ENCODE measurements around the gene SPIRE2.
"Not testable (repeated sequence)": the region's sequence is repeated elsewhere in the genome, so short reads cannot be mapped to it uniquely, and the experiment has no call there.

The SPIRE2 gene

GRCh38 chr16:89913408-89914387, 85.4 kb downstream of the SPIRE2 start:
- H3K27ac ChIP-seq (ENCODE audit: insufficient read depth, low read length, poor library complexity, severe bottlenecking) = no peak overlapping the region
- DNase-seq = no peak
- no peak overlapping the region for H3K4me3 ChIP-seq (ENCODE audit: insufficient read depth, low read depth, low read length, poor library complexity, severe bottlenecking)
- no peaks in the 10 kb centered on the region for H3K27me3 ChIP-seq (replicated peaks; ENCODE audit: control insufficient read depth, insufficient read depth, low read length, poor library complexity, severe bottlenecking)
- no peaks in the 10 kb centered on the region for H3K9me3 ChIP-seq (ENCODE audit: control insufficient read depth, low read length)
- H3K36me3 ChIP-seq (ENCODE audit: control insufficient read depth, insufficient read depth, low read length) = peaks cover 22% of the 10 kb centered on the region
- peaks cover 23% of the 10 kb centered on the region for H3K4me1 ChIP-seq (ENCODE audit: control insufficient read depth, insufficient read depth, low read length, poor library complexity, severe bottlenecking)

- DNase-seq; H3K27ac ChIP-seq (ENCODE audit: insufficient read depth, low read length, poor library complexity, severe bottlenecking); H3K9me3 ChIP-seq (ENCODE audit: control insufficient read depth, low read length); H3K4me3 ChIP-seq (ENCODE audit: insufficient read depth, low read depth, low read length, poor library complexity, severe bottlenecking); H3K27me3 ChIP-seq (replicated peaks; ENCODE audit: control insufficient read depth, insufficient read depth, low read length, poor library complexity, severe bottlenecking): not testable (repeated sequence)
- peaks cover 18% of the 10 kb centered on the region for H3K36me3 ChIP-seq (ENCODE audit: control insufficient read depth, insufficient read depth, low read length)
- peaks cover 29% of the 10 kb centered on the region for H3K4me1 ChIP-seq (ENCODE audit: control insufficient read depth, insufficient read depth, low read length, poor library complexity, severe bottlenecking)
These were observed 86.5 kb downstream of the SPIRE2 start for GRCh38 chr16:89914642-89915285.

GRCh38 chr16:89915303-89916232, 87.3 kb downstream of the SPIRE2 start:
- no peak overlapping the region for H3K27ac ChIP-seq (ENCODE audit: insufficient read depth, low read length, poor library complexity, severe bottlenecking)

GRCh38 chr16:89917773-89918452, 89.6 kb downstream of the SPIRE2 start:
- peaks cover 11% of the 10 kb centered on the region for H3K27me3 ChIP-seq (replicated peaks; ENCODE audit: control insufficient read depth, insufficient read depth, low read length, poor library complexity, severe bottlenecking)
- peak; percentile 59 to 74 (median 70) for DNase-seq
- no peaks in the 10 kb centered on the region for H3K9me3 ChIP-seq (ENCODE audit: control insufficient read depth, low read length)
- no peaks in the 10 kb centered on the region for H3K36me3 ChIP-seq (ENCODE audit: control insufficient read depth, insufficient read depth, low read length)
- H3K27ac ChIP-seq (ENCODE audit: insufficient read depth, low read length, poor library complexity, severe bottlenecking) = no peak overlapping the region
- peak overlapping the region; percentile 48 for H3K4me3 ChIP-seq (ENCODE audit: insufficient read depth, low read depth, low read length, poor library complexity, severe bottlenecking)
- H3K4me1 ChIP-seq (ENCODE audit: control insufficient read depth, insufficient read depth, low read length, poor library complexity, severe bottlenecking) = peaks cover 50% of the 10 kb centered on the region

More at GRCh38 chr16:89915303-89916232, 87.3 kb downstream of the SPIRE2 start:
- no peak overlapping the region for H3K4me3 ChIP-seq (ENCODE audit: insufficient read depth, low read depth, low read length, poor library complexity, severe bottlenecking)
- H3K36me3 ChIP-seq (ENCODE audit: control insufficient read depth, insufficient read depth, low read length) = peaks cover 17% of the 10 kb centered on the region
- H3K9me3 ChIP-seq (ENCODE audit: control insufficient read depth, low read length) = no peaks in the 10 kb centered on the region
- no peak for DNase-seq
- no peaks in the 10 kb centered on the region for H3K27me3 ChIP-seq (replicated peaks; ENCODE audit: control insufficient read depth, insufficient read depth, low read length, poor library complexity, severe bottlenecking)
- peaks cover 26% of the 10 kb centered on the region for H3K4me1 ChIP-seq (ENCODE audit: control insufficient read depth, insufficient read depth, low read length, poor library complexity, severe bottlenecking)

GRCh38 chr16:89918453-89919347, 90.4 kb downstream of the SPIRE2 start, which contains the start of gene MC1R:
TSS of gene MC1R (plus strand) at chr16:89918862. CDS start at chr16:89919259, 397 bp downstream.
- Histone ChIP-seq H3K36me3 (ENCODE audit: control insufficient read depth, insufficient read depth, low read length) (no peaks in the 10 kb centered on the region), H3K9me3 (ENCODE audit: control insufficient read depth, low read length) (no peaks in the 10 kb centered on the region), H3K27ac (ENCODE audit: insufficient read depth, low read length, poor library complexity, severe bottlenecking) (no peak within 1 kb of the TSS), H3K4me3 (ENCODE audit: insufficient read depth, low read depth, low read length, poor library complexity, severe bottlenecking) (peak within 1 kb of the TSS; percentile 48), H3K4me1 (ENCODE audit: control insufficient read depth, insufficient read depth, low read length, poor library complexity, severe bottlenecking) (peaks cover 57% of the 10 kb centered on the region), H3K27me3 (replicated peaks; ENCODE audit: control insufficient read depth, insufficient read depth, low read length, poor library complexity, severe bottlenecking) (peaks cover 17% of the 10 kb centered on the region)
- DNase-seq = no peak

GRCh38 chr16:89919535-89920406, 91.5 kb downstream of the SPIRE2 start:
- peaks cover 28% of the 10 kb centered on the region for H3K27me3 ChIP-seq (replicated peaks; ENCODE audit: control insufficient read depth, insufficient read depth, low read length, poor library complexity, severe bottlenecking)
- no peak overlapping the region for H3K4me3 ChIP-seq (ENCODE audit: insufficient read depth, low read depth, low read length, poor library complexity, severe bottlenecking)
- no peak for DNase-seq
- no peak overlapping the region for H3K27ac ChIP-seq (ENCODE audit: insufficient read depth, low read length, poor library complexity, severe bottlenecking)
- no peaks in the 10 kb centered on the region for H3K36me3 ChIP-seq (ENCODE audit: control insufficient read depth, insufficient read depth, low read length)
- no peaks in the 10 kb centered on the region for H3K9me3 ChIP-seq (ENCODE audit: control insufficient read depth, low read length)
- peaks cover 67% of the 10 kb centered on the region for H3K4me1 ChIP-seq (ENCODE audit: control insufficient read depth, insufficient read depth, low read length, poor library complexity, severe bottlenecking)

GRCh38 chr16:89920723-89921122, 92.4 kb downstream of the SPIRE2 start:
- no peaks in the 10 kb centered on the region for H3K9me3 ChIP-seq (ENCODE audit: control insufficient read depth, low read length)
- H3K4me3 ChIP-seq (ENCODE audit: insufficient read depth, low read depth, low read length, poor library complexity, severe bottlenecking) = no peak overlapping the region
- H3K27ac ChIP-seq (ENCODE audit: insufficient read depth, low read length, poor library complexity, severe bottlenecking) = no peak overlapping the region
- DNase-seq = no peak
- no peaks in the 10 kb centered on the region for H3K36me3 ChIP-seq (ENCODE audit: control insufficient read depth, insufficient read depth, low read length)
- peaks cover 37% of the 10 kb centered on the region for H3K27me3 ChIP-seq (replicated peaks; ENCODE audit: control insufficient read depth, insufficient read depth, low read length, poor library complexity, severe bottlenecking)
- peaks cover 70% of the 10 kb centered on the region for H3K4me1 ChIP-seq (ENCODE audit: control insufficient read depth, insufficient read depth, low read length, poor library complexity, severe bottlenecking)
